Esophagus muscularis mucosa (tissue), 4 donors: ENCODE results near the gene GPC4. TPM values are rescaled to one million over a fixed set of nuclear protein-coding genes. Genes with fewer than 3 reads are reported as not detected.
A peak's percentile ranks its signal among the peaks of the same experiment; 100 is the strongest.

Experiments used
- DNase-seq: peaks from one replicate; pipeline ENCODE4 v3.0.0-alpha.2; 2017; ENCODE audit errors: extremely low spot score
- H3K27ac ChIP-seq, 4 donors: fragments of 200-600 bp; sonication (generic); replicated peaks in 1 of 4; 1 replicate in 3 of 4; 2 replicates in 1 of 4; pipeline ENCODE4 v1.5.1; 2016 to 2019; ENCODE audit warnings: mild to moderate bottlenecking in 1 of 4
- H3K27me3 ChIP-seq, 4 donors: fragments of 200-600 bp; sonication (generic); one replicate each; pipeline versions ENCODE4 v1.5.1 to v1.6.0; 2016 to 2019
- H3K36me3 ChIP-seq, 4 donors: fragments of 200-600 bp; sonication (generic); one replicate each; pipeline ENCODE4 v1.5.1; 2016 to 2019
- H3K4me1 ChIP-seq, 4 donors: fragments of 200-600 bp; sonication (generic); one replicate each; pipeline ENCODE4 v1.5.1; 2016 to 2019
- H3K4me3 ChIP-seq, 4 donors: fragments of 200-600 bp; sonication (generic); 1 replicate in 2 of 4; 2 replicates in 2 of 4; pipeline ENCODE4 v1.5.1; 2016 to 2019; ENCODE audit warnings: mild to moderate bottlenecking in 4 of 4, moderate library complexity in 1 of 4
- H3K9me3 ChIP-seq, 4 donors: fragments of 200-600 bp; sonication (generic); 1 replicate in 3 of 4; 2 replicates in 1 of 4; pipeline ENCODE4 v1.5.1; 2016 to 2019
- CTCF ChIP-seq, 3 experiments: fragments of 200-600 bp in 2 of 3; fragments of 450-650 bp in 1 of 3; sonication (generic) in 2 of 3; IDR thresholded peaks; one replicate each; pipeline ENCODE4 v1.5.1; 2017 to 2019; ENCODE audit warnings: antibody characterized with exemption in 3 of 3, mild to moderate bottlenecking in 2 of 3, moderate library complexity in 1 of 3
- EP300 ChIP-seq: sonication (generic); formaldehyde crosslinking; IDR thresholded peaks from one replicate; pipeline ENCODE4 v1.6.1; 2017; ENCODE audit warnings: antibody characterized with exemption
- POLR2A ChIP-seq: fragments of 450-650 bp; IDR thresholded peaks from one replicate; pipeline ENCODE4 v1.6.1; 2017; ENCODE audit warnings: antibody characterized with exemption, moderate library complexity, mild to moderate bottlenecking, low read depth
- POLR2AphosphoS5 ChIP-seq, 2 donors: sonication (generic); formaldehyde crosslinking; IDR thresholded peaks; one replicate each; pipeline ENCODE4 v1.6.1; 2017; ENCODE audit warnings: antibody characterized with exemption in 2 of 2
- WGBS: methylation state at CpG from one replicate; pipeline ENCODE4 v1.1.5; 2018; 5-methylcytosine and 5-hydroxymethylcytosine counted together
- intact Hi-C: fragments of 100-400 bp; cut with DNase I; formaldehyde crosslinking; loops from one replicate; pipeline ENCODE4 v1.15.1; 2023
- total RNA-seq, 4 donors: library from RNA; depleted of rRNA; stranded (reverse); fragments of >200 nt; gene quantifications; one replicate each; pipeline versions ENCODE4 v1.1.0 to v1.2.1, GENCODE V29; 2016

Gene GPC4
- total RNA-seq, 4 donors from 2014 or later: 54.3 to 91.2 (median 80.3) TPM

- Histone ChIP-seq H3K27ac (no peak overlapping the region), H3K36me3 (no peaks in the 10 kb centered on the region), H3K9me3 (no peaks in the 10 kb centered on the region), H3K4me3 (no peak overlapping the region), H3K27me3 (no peaks in the 10 kb centered on the region), H3K4me1 (peaks cover 0 to 38% (median 15%) of the 10 kb centered on the region in 4 donors)
- no peak for TF ChIP-seq POLR2AphosphoS5 (IDR thresholded peaks at IDR 0.05)
- no peak for DNase-seq
- intact Hi-C loops: loop anchor here (10.0 kb wide), 1 partner anchor 160 kb away; the partner anchor contains the start of gene GPC4
- WGBS: 69% methylated on average over 3 of the region's 3 CpGs
These were observed 160.6 kb downstream of the GPC4 start for GRCh38 chrX:133254666-133255065.

GRCh38 chrX:133251204-133251603 lies 164.1 kb downstream of the GPC4 start:
- 62% methylated on average over 5 of the region's 5 CpGs for WGBS

GRCh38 chrX:133250184-133251100 lies 164.8 kb downstream of the GPC4 start:
- no peak overlapping the region for H3K4me3 ChIP-seq
- no peak for DNase-seq
- H3K9me3 ChIP-seq: peaks cover 0 to 27% (median 0%) of the 10 kb centered on the region in 4 donors
- 56% methylated on average over 5 of the region's 5 CpGs for WGBS
- intact Hi-C loops: loop anchor here (10.0 kb wide), 1 partner anchor 164 kb away; the partner anchor contains the start of gene GPC4
- H3K27me3 ChIP-seq: no peaks in the 10 kb centered on the region
- no peaks in the 10 kb centered on the region for H3K36me3 ChIP-seq
- TF ChIP-seq POLR2AphosphoS5 (IDR thresholded peaks at IDR 0.05) (no peak), POLR2A (no peak), CTCF (IDR thresholded peaks at IDR 0.05) (no peak), EP300 (no peak)
- H3K27ac ChIP-seq: peak overlapping the region; percentile 57 to 75 (median 75)
- peaks cover 0 to 32% (median 27%) of the 10 kb centered on the region in 4 donors for H3K4me1 ChIP-seq

More at GRCh38 chrX:133251204-133251603, 164.1 kb downstream of the GPC4 start:
- Histone ChIP-seq H3K9me3 (peaks cover 0 to 20% (median 0%) of the 10 kb centered on the region in 4 donors), H3K27me3 (no peaks in the 10 kb centered on the region), H3K36me3 (no peaks in the 10 kb centered on the region), H3K4me3 (no peak overlapping the region), H3K27ac (peak overlapping the region; percentile 57 to 75 (median 75)), H3K4me1 (peaks cover 0 to 32% (median 27%) of the 10 kb centered on the region in 4 donors)
- no peak for DNase-seq
- no peak for TF ChIP-seq POLR2A
- intact Hi-C loops: loop anchor here (10.0 kb wide), 1 partner anchor 164 kb away; the partner anchor contains the start of gene GPC4

Other genes with a start within 250 kb of the GPC4 start
- not detected for gene TFDP3, start 197.1 kb downstream of the GPC4 start, total RNA-seq